Left ventricle myocardium superior (tissue), 1 donor: Measurements from ENCODE around the gene CITED2. TPM values are rescaled to one million over a fixed set of nuclear protein-coding genes. Genes with fewer than 3 reads are reported as not detected.
"Not testable (repeated sequence)": the region's sequence is repeated elsewhere in the genome, so short reads cannot be mapped to it uniquely, and the experiment has no call there.

Experiments
- ATAC-seq: fragments of 200-7000 bp; cut with Tn5 transposase; one replicate; pipeline ENCODE4 v1.9.1; 2020; ENCODE audit warnings: mild to moderate bottlenecking, moderate library complexity
- DNase-seq: peaks from one replicate; pipeline ENCODE4 v3.0.0-alpha.2; 2020
- intact Hi-C: fragments of 100-400 bp; cut with micrococcal nuclease; formaldehyde crosslinking; loops from one replicate; pipeline ENCODE4 v1.11.0; 2022
- long read RNA-seq: library from polyadenylated mRNA; unstranded; transcript quantifications from one replicate; pipeline ENCODE4 v2.0.0, GENCODE V29; 2021
- total RNA-seq: library from RNA; stranded (reverse); fragmentation: NEBNext Ultra II Directional; extraction: Animal tissue kit (Norgen Biotek cat#: 25700); gene quantifications from one replicate; pipeline ENCODE4 v1.2.1, GENCODE V29; 2021
- donor health status: DM: no; HTN: yes; CAD: no; lungs with severe emphysema.

CITED2 gene
- total RNA-seq, result 172 TPM
- long read RNA-seq, transcript CITED2-201 (2 exons, 2,354 nt), result major isoform, 10 of 13 reads
- long read RNA-seq, partial matches to known transcripts, result 0 of 13 reads
- long read RNA-seq, other reads (novel, unspliced or antisense), result 3 of 13 reads

- intact Hi-C loops, result loop anchor here (5.0 to 10.0 kb wide), 3 partner anchors 510 to 1073 kb away; no protein-coding TSS in a partner anchor
- ATAC-seq, result peak; percentile 84
- DNase-seq, result peak; percentile 95
Measured at GRCh38 chr6:139374357-139375225, at the start of gene CITED2. Gene CITED2, minus strand, starts transcription at chr6:139374648. Its CDS starts 704 bp downstream, at chr6:139373944.

- DNase-seq (no peak), ATAC-seq (no peak)
- intact Hi-C loops, result no loop called here
Measured at GRCh38 chr6:139423037-139423703, 48.7 kb upstream of the CITED2 start.

GRCh38 chr6:139422105-139423036 is 47.9 kb upstream of the CITED2 start:
- intact Hi-C loops, result no loop called here
- DNase-seq, result no peak
- ATAC-seq, result no peak

GRCh38 chr6:139418481-139419132 is 44.2 kb upstream of the CITED2 start:
- ATAC-seq (no peak), DNase-seq (no peak)

GRCh38 chr6:139416146-139416545 is 41.7 kb upstream of the CITED2 start:
- intact Hi-C loops, result no loop called here
- no peak for DNase-seq
- ATAC-seq, result no peak

More at GRCh38 chr6:139418481-139419132, 44.2 kb upstream of the CITED2 start:
- intact Hi-C loops, result no loop called here

GRCh38 chr6:139415365-139415764 is 40.9 kb upstream of the CITED2 start:
- ATAC-seq, result no peak
- intact Hi-C loops, result no loop called here

GRCh38 chr6:139412103-139412502 is 37.7 kb upstream of the CITED2 start:
- DNase-seq, ATAC-seq, intact Hi-C loops: not testable (repeated sequence)

More at GRCh38 chr6:139415365-139415764, 40.9 kb upstream of the CITED2 start:
- DNase-seq, result no peak

- ATAC-seq (no peak), DNase-seq (no peak)
- intact Hi-C loops, result no loop called here
Measured at GRCh38 chr6:139409026-139409425, 34.6 kb upstream of the CITED2 start.

- intact Hi-C loops, result no loop called here
- DNase-seq (no peak), ATAC-seq (no peak)
Measured at GRCh38 chr6:139407718-139408222, 33.3 kb upstream of the CITED2 start.

- no peak for ATAC-seq
- intact Hi-C loops, result no loop called here
- DNase-seq, result no peak
Measured at GRCh38 chr6:139406577-139407343, 32.3 kb upstream of the CITED2 start.

GRCh38 chr6:139402876-139403386 is 28.5 kb upstream of the CITED2 start:
- intact Hi-C loops, result no loop called here
- DNase-seq, result no peak

GRCh38 chr6:139398658-139399057 is 24.2 kb upstream of the CITED2 start:
- intact Hi-C loops, result no loop called here
- ATAC-seq, result no peak
- DNase-seq, result no peak

More at GRCh38 chr6:139402876-139403386, 28.5 kb upstream of the CITED2 start:
- ATAC-seq, result peak; percentile 96

GRCh38 chr6:139395891-139396301 is 21.4 kb upstream of the CITED2 start:
- DNase-seq, result no peak

GRCh38 chr6:139395371-139395770 is 20.9 kb upstream of the CITED2 start:
- no peak for DNase-seq
- ATAC-seq, result no peak
- intact Hi-C loops, result no loop called here

More at GRCh38 chr6:139395891-139396301, 21.4 kb upstream of the CITED2 start:
- ATAC-seq, result no peak
- intact Hi-C loops, result no loop called here

GRCh38 chr6:139394027-139394649 is 19.7 kb upstream of the CITED2 start:
- ATAC-seq (no peak), DNase-seq (no peak)
- intact Hi-C loops, result no loop called here

- ATAC-seq (no peak), DNase-seq (no peak)
- intact Hi-C loops, result no loop called here
Measured at GRCh38 chr6:139392794-139393193, 18.3 kb upstream of the CITED2 start.

GRCh38 chr6:139391709-139392108 is 17.3 kb upstream of the CITED2 start:
- intact Hi-C loops, result no loop called here
- ATAC-seq (no peak), DNase-seq (no peak)
